ENCODE data around the gene BFAR.

- TF ChIP-seq, protein P1, sequence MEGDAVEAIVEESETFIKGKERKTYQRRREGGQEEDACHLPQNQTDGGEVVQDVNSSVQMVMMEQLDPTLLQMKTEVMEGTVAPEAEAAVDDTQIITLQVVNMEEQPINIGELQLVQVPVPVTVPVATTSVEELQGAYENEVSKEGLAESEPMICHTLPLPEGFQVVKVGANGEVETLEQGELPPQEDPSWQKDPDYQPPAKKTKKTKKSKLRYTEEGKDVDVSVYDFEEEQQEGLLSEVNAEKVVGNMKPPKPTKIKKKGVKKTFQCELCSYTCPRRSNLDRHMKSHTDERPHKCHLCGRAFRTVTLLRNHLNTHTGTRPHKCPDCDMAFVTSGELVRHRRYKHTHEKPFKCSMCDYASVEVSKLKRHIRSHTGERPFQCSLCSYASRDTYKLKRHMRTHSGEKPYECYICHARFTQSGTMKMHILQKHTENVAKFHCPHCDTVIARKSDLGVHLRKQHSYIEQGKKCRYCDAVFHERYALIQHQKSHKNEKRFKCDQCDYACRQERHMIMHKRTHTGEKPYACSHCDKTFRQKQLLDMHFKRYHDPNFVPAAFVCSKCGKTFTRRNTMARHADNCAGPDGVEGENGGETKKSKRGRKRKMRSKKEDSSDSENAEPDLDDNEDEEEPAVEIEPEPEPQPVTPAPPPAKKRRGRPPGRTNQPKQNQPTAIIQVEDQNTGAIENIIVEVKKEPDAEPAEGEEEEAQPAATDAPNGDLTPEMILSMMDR (IDR thresholded peaks at IDR 0.05; ENCODE audit: low read length): no peak
- no peak for TF ChIP-seq EZH2 (IDR thresholded peaks at IDR 0.05; ENCODE audit: borderline replicate concordance, low read length)
Measured at GRCh38 chr16:14608604-14609003, 24.1 kb upstream of the BFAR start.
